Fibroblast of lung (primary cell): ENCODE data around the gene KCNH2. TPM values are rescaled to one million over a fixed set of nuclear protein-coding genes. Genes with fewer than 3 reads are reported as not detected.
"Not testable (repeated sequence)": the region's sequence is repeated elsewhere in the genome, so short reads cannot be mapped to it uniquely, and the experiment has no call there.

Experiments
- DNase-seq, 2 donors: peaks; one replicate each; pipeline versions ENCODE4 v3.0.0 to v3.0.0-alpha.2; 2010; ENCODE audit warnings: low read depth in 2 of 2
- H2AFZ ChIP-seq: 2 replicates; pipeline ENCODE4 v1.5.1; 2012; ENCODE audit warnings: low read length, control low read depth, inconsistent platforms
- H3K27ac ChIP-seq: 2 replicates; pipeline ENCODE4 v1.5.1; 2011; ENCODE audit warnings: low read length, control low read depth; ENCODE audit not compliant: insufficient read depth
- H3K27me3 ChIP-seq: 2 replicates; pipeline ENCODE4 v1.5.1; 2011; ENCODE audit warnings: mild to moderate bottlenecking, low read length; ENCODE audit not compliant: control insufficient read depth, insufficient read depth
- H3K36me3 ChIP-seq: 2 replicates; pipeline ENCODE4 v1.5.1; 2011; ENCODE audit warnings: low read length; ENCODE audit not compliant: control insufficient read depth, insufficient read depth
- H3K4me1 ChIP-seq: 2 replicates; pipeline ENCODE4 v1.5.1; 2011; ENCODE audit warnings: low read length; ENCODE audit not compliant: control insufficient read depth, insufficient read depth; ENCODE audit errors: extremely low read depth
- H3K4me2 ChIP-seq: 2 replicates; pipeline ENCODE4 v1.5.1; 2011; ENCODE audit warnings: low read length, control low read depth; ENCODE audit not compliant: insufficient read depth; ENCODE audit errors: extremely low read depth
- H3K4me3 ChIP-seq, 4 experiments: fragments of 200-600 bp in 1 of 4; sonication (generic) in 1 of 4; replicated peaks in 1 of 4; 2 replicates each; pipeline ENCODE4 v1.5.1; 2011 to 2016; ENCODE audit warnings: low read length in 4 of 4, low read depth in 3 of 4, mild to moderate bottlenecking in 3 of 4, control low read depth in 2 of 4, inconsistent platforms in 1 of 4, mixed read lengths in 1 of 4; ENCODE audit not compliant: insufficient read depth in 1 of 4; ENCODE audit errors: control extremely low read depth in 1 of 4
- H3K79me2 ChIP-seq: 2 replicates; pipeline ENCODE4 v1.5.1; 2012; ENCODE audit warnings: mild to moderate bottlenecking, low read length, inconsistent platforms; ENCODE audit not compliant: control insufficient read depth, insufficient read depth
- H3K9ac ChIP-seq: 2 replicates; pipeline ENCODE4 v1.5.1; 2011; ENCODE audit warnings: mild to moderate bottlenecking, low read length, control low read depth; ENCODE audit not compliant: insufficient read depth
- H3K9me3 ChIP-seq: 2 replicates; pipeline ENCODE4 v1.5.1; 2012; ENCODE audit warnings: low read depth, low read length; ENCODE audit not compliant: control insufficient read depth, insufficient read depth
- H4K20me1 ChIP-seq: 2 replicates; pipeline ENCODE4 v1.5.1; 2011; ENCODE audit warnings: low read length; ENCODE audit not compliant: control insufficient read depth, insufficient read depth; ENCODE audit errors: extremely low read depth
- CTCF ChIP-seq, 2 donors: IDR thresholded peaks in 1 of 2; conservative IDR thresholded peaks in 1 of 2; 1 replicate in 1 of 2; 2 replicates in 1 of 2; pipeline ENCODE4 v1.5.1; 2011 to 2012; ENCODE audit warnings: low read length in 2 of 2, control low read depth in 1 of 2, inconsistent platforms in 1 of 2, low read depth in 1 of 2, mild to moderate bottlenecking in 1 of 2
- EZH2 ChIP-seq: IDR thresholded peaks from 2 replicates; pipeline ENCODE4 v1.5.1; 2012; ENCODE audit warnings: low read length, control low read depth, mild to moderate bottlenecking; ENCODE audit errors: missing control alignments
- polyA plus RNA-seq, 2 donors: library from polyadenylated mRNA; depleted of rRNA in 1 of 2; stranded (reverse) in 1 of 2; unstranded in 1 of 2; fragments of >200 nt; gene quantifications; 2 replicates each; pipeline ENCODE4 v1.2.1, GENCODE V29; 2011 to 2012; ENCODE audit warnings: missing spikeins in 1 of 2
- total RNA-seq: library from RNA; depleted of rRNA; stranded (reverse); fragments of >200 nt; gene quantifications from 2 replicates; pipeline ENCODE4 v1.2.1, GENCODE V29; 2014

KCNH2 gene
- total and polyA plus RNA-seq, 2 donors (not counting 1 experiment from before 2014, with no cell fraction given), result 0.15 to 6.1 TPM

GRCh38 chr7:150910996-150911422 is 67.1 kb downstream of the KCNH2 start:
- TF ChIP-seq EZH2 (no peak), CTCF (conservative IDR thresholded peaks at IDR 0.05 in 1 of 2, IDR thresholded peaks at IDR 0.05 in 1 of 2; ENCODE audit: low read depth in 1 of 2, low read length in 2 of 2) (no peak)
- no peak overlapping the region for H2AFZ ChIP-seq
- H3K36me3 ChIP-seq, result no peaks in the 10 kb centered on the region
- H3K4me3 ChIP-seq, result no peak overlapping the region
- no peak overlapping the region for H3K27ac ChIP-seq
- no peaks in the 10 kb centered on the region for H3K4me1 ChIP-seq
- no peaks in the 10 kb centered on the region for H3K79me2 ChIP-seq
- no peak overlapping the region for H3K4me2 ChIP-seq
- no peaks in the 10 kb centered on the region for H3K9me3 ChIP-seq
- no peak for DNase-seq
- H3K9ac ChIP-seq, result no peak overlapping the region
- H3K27me3 ChIP-seq, result no peaks in the 10 kb centered on the region
- H4K20me1 ChIP-seq, result no peaks in the 10 kb centered on the region

GRCh38 chr7:150910305-150910995 is 67.7 kb downstream of the KCNH2 start:
- H3K4me3 ChIP-seq, H3K27ac ChIP-seq, DNase-seq, H3K4me1 ChIP-seq, H3K9me3 ChIP-seq, H3K9ac ChIP-seq, H3K36me3 ChIP-seq, H3K27me3 ChIP-seq, H3K79me2 ChIP-seq, H3K4me2 ChIP-seq, H4K20me1 ChIP-seq, H2AFZ ChIP-seq: not testable (repeated sequence)

GRCh38 chr7:150909200-150909995 is 68.7 kb downstream of the KCNH2 start:
- TF ChIP-seq CTCF (conservative IDR thresholded peaks at IDR 0.05 in 1 of 2, IDR thresholded peaks at IDR 0.05 in 1 of 2; ENCODE audit: low read depth in 1 of 2, low read length in 2 of 2) (no peak), EZH2 (no peak)
- Histone ChIP-seq H3K79me2 (no peaks in the 10 kb centered on the region), H3K9ac (no peak overlapping the region), H4K20me1 (no peaks in the 10 kb centered on the region), H3K27me3 (no peaks in the 10 kb centered on the region), H3K4me2 (no peak overlapping the region), H2AFZ (no peak overlapping the region), H3K4me3 (no peak overlapping the region), H3K36me3 (no peaks in the 10 kb centered on the region), H3K4me1 (no peaks in the 10 kb centered on the region), H3K27ac (no peak overlapping the region), H3K9me3 (no peaks in the 10 kb centered on the region)
- no peak for DNase-seq
